Forelimb muscle (tissue), 1 donor: ENCODE measurements around the gene TASL. TPM values are rescaled to one million over a fixed set of nuclear protein-coding genes. Genes with fewer than 3 reads are reported as not detected.
"Not testable (repeated sequence)": the region's sequence is repeated elsewhere in the genome, so short reads cannot be mapped to it uniquely, and the experiment has no call there.

ENCODE experiments used
- DNase-seq: peaks from one replicate; pipeline ENCODE4 v3.0.0-alpha.2; 2013; ENCODE audit warnings: low read depth
- polyA plus RNA-seq: library from polyadenylated mRNA; unstranded; fragments of 120-200 nt; gene quantifications from one replicate; pipeline ENCODE4 v1.2.1, GENCODE V29; 2013; ENCODE audit not compliant: insufficient read length

The TASL gene
- polyA plus RNA-seq, 1 donor = 0.58 TPM

DNA sequence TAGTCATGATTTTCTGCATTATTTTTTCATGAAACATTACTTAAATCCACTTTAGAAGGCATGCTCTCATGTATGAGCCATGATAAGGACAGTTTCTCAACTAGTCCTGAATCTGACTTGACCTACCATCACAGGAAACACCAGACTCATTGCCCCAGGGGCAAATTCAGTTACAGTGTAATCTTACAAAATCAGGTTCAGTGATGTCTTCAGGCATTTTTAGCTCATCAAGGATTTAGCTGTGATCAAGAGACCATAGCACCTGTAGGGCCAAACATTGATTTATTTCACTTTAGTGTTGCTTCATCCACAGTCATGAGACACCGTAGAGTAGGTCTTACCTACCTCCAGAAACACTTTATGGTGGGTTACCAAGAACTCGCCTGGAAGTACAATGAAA, 3.1 kb upstream of the TASL start:
- no peak for DNase-seq

DNA sequence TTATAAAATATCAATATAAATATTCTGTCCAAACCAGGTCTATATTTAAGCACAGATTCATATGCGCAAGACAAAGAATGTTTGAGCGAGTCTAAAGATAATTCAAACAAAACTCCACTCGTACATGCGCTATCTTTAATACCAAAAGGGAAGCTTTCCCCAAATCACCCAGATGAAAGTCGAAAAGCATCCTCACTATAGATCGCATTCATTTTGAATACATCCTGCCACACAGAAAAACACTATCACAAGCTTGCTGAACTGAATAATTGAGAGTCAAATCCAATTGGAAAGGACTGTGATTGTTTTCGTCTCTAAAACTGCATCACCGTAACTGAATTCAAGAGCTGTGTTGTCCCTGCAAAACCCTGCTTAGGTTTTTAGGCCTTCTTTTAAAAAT, 685 bp downstream of the TASL start:
- no peak for DNase-seq

- DNase-seq = no peak
These were observed 4.4 kb downstream of the TASL start for GRCh38 chrX:30573125-30573524.

- no peak for DNase-seq
These were observed 4.9 kb downstream of the TASL start for GRCh38 chrX:30572678-30573077.

DNA sequence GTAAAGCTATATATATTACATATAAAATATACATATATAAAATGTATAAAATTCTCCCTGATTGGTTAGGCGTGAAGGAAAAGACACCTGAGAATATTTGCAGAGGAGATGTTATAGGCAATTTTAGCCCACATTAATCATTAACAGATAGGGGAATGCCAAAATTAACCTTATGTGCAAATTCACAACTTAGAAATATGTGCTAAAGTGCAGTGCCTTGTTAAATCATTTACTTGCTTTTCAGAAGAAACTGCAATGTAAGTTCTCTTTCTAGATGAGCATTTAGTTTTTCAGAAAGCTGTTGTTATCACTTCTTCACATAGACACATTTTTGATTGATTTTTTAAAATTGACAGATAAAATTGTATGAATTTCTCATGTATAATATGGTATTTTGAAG, 5.6 kb downstream of the TASL start:
- DNase-seq = no peak

GRCh38 chrX:30570505-30570904, 7.1 kb downstream of the TASL start:
- no peak for DNase-seq

DNA sequence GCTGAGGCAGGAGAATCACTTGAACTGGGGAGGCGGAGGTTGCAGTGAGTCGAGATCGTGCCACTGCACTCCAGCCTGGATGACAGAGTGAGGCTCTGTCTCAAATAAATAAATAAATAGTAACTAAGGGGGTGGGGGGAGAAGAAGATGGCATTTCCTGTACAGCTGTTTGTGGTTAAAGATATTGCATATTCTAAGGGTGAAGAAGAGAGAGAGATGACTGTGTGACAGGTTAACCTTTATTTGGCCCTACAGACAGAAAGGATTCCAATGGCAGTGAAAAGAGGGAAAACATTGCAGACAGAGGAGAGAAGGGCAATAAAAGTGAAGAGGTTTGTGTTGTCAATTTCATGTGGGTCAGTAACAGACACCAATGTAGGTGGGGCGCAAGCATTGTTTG, 9.4 kb downstream of the TASL start:
- DNase-seq = no peak

- DNase-seq = not testable (repeated sequence)
These were observed 14.5 kb downstream of the TASL start for GRCh38 chrX:30563070-30563469.

- DNase-seq = no peak
These were observed 16.4 kb downstream of the TASL start for GRCh38 chrX:30561191-30561590.

DNA sequence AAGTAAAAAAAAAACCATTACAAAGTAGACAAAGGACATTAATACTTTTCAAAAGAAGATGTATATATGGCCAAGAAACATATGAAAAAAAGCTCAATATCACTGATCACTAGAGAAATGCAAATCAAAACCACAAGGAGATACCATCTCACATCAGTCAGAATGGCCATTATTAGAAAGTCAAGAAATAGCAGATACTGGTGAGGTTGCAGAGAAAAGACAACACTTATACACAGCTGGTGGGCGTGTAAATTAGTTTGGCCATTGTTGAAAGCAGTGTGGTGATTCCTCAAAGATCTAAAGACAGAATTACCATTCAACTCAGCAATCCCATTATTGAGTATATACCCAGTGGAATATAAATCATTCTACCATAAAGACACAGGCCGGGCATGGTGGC, 39.3 kb downstream of the TASL start:
- no peak for DNase-seq

- no peak for DNase-seq
These were observed 43.7 kb downstream of the TASL start for GRCh38 chrX:30533835-30534234.

- no peak for DNase-seq
These were observed 44.3 kb downstream of the TASL start for GRCh38 chrX:30533266-30533665.

- DNase-seq = no peak
These were observed 47.0 kb downstream of the TASL start for GRCh38 chrX:30530606-30531005.

DNA sequence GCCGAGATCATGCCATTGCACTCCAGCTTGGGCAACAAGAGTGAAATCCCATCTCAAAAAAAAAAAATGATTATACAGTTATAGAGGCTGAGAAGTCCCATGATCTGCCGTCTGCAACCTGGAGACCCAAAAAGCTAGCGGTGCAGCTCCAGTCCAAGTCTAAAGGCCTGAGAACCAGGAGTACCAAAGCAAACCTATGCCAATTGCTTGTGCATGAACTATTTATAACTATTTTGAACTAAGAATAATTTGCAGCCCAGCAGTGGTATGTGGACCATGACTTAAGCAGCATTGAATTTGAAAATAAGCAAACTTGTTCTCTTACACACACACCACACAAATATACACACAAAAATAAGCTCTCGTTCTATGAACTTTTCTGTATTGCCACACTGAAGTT, 51.8 kb downstream of the TASL start:
- DNase-seq = no peak

- DNase-seq = no peak
These were observed 56.0 kb downstream of the TASL start for GRCh38 chrX:30521440-30522182.

- DNase-seq = no peak
These were observed 64.3 kb downstream of the TASL start for GRCh38 chrX:30513284-30513683.

Other genes with a start within 250 kb of the TASL start
- 3.9 TPM for gene GK, start 75.7 kb upstream of the TASL start, polyA plus RNA-seq